AG04449 (cell line): Measurements from ENCODE around the gene MC2R.

Experiments
- CTCF ChIA-PET: fragments of 350-600 bp; formaldehyde crosslinking; extraction: SDS; loops from one replicate; lab custom pipeline; 2021; ENCODE audit warnings: antibody characterized with exemption; lab: Yijun Ruan, JAX
- POLR2A ChIA-PET: fragments of 400-600, 350-600 bp; formaldehyde crosslinking; extraction: SDS; loops from one replicate; lab custom pipeline; 2020; ENCODE audit warnings: antibody characterized with exemption, inconsistent platforms; lab: Yijun Ruan, JAX
- DNase-seq: peaks from one replicate; pipeline ENCODE4 v3.0.0-alpha.2; 2010; ENCODE audit warnings: low read depth, low spot score
- H3K4me3 ChIP-seq: 2 replicates; pipeline ENCODE4 v1.5.1; 2011; ENCODE audit warnings: low read depth, mild to moderate bottlenecking, control low read depth, low read length
- TF ChIP-seq, protein P1 (sequence below): IDR thresholded peaks from one replicate; pipeline ENCODE4 v1.5.1; 2011; ENCODE audit warnings: mild to moderate bottlenecking, moderate library complexity, low read length, control low read depth, inconsistent platforms; ENCODE audit not compliant: insufficient read depth; ENCODE audit errors: missing control alignments

MC2R gene

GRCh38 chr18:13879492-13879891, 35.8 kb downstream of the MC2R start:
- CTCF ChIA-PET, result no interaction called here
- POLR2A ChIA-PET, result no interaction called here
- no peak for DNase-seq
- TF ChIP-seq, protein P1, sequence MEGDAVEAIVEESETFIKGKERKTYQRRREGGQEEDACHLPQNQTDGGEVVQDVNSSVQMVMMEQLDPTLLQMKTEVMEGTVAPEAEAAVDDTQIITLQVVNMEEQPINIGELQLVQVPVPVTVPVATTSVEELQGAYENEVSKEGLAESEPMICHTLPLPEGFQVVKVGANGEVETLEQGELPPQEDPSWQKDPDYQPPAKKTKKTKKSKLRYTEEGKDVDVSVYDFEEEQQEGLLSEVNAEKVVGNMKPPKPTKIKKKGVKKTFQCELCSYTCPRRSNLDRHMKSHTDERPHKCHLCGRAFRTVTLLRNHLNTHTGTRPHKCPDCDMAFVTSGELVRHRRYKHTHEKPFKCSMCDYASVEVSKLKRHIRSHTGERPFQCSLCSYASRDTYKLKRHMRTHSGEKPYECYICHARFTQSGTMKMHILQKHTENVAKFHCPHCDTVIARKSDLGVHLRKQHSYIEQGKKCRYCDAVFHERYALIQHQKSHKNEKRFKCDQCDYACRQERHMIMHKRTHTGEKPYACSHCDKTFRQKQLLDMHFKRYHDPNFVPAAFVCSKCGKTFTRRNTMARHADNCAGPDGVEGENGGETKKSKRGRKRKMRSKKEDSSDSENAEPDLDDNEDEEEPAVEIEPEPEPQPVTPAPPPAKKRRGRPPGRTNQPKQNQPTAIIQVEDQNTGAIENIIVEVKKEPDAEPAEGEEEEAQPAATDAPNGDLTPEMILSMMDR, result no peak
- no peak overlapping the region for H3K4me3 ChIP-seq

DNA sequence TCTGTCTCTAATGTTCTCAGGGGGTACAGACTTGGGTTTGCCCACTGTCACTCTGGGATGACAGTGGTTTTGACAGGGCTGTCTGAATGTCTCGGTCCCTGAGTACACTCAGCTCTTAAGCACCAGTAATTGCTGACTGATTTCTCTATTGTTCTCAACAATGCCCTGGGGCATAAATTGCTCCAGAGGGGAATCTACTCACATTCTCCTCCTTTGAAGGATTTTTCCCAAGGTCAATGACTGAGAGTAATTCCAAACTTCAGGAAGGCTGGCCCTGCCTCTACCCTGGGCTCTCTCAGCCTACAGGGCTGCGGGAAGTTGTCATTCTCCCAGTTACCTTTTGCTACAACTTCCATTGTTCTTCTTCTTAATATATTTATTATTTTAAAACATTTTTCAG, 36.5 kb downstream of the MC2R start:
- ChIA-PET CTCF (no interaction called here), POLR2A (no interaction called here)
- H3K4me3 ChIP-seq, result no peak overlapping the region
- no peak for DNase-seq
- TF ChIP-seq, protein P1, result no peak

DNA sequence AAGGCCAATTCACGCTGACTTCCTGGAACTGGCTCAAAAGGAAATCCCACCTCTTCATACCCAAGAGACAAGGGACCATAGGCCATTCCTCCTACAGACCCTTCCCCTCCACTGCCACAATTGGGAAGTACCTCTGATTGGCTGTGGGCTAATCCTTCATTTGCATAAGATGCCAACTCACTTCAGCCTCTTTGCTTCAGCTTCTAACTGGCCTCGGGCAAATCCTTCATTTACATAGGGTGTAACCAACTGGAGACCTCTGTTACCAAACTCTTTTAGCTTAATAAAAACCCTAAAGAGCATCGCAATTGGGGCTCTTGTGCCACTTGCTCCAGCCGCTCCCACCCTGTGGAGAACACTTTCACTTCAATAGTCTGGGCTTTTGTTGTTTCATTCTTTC, 38.2 kb downstream of the MC2R start:
- no peak overlapping the region for H3K4me3 ChIP-seq
- TF ChIP-seq, protein P1, result no peak
- no peak for DNase-seq
- CTCF ChIA-PET, result no interaction called here
- POLR2A ChIA-PET, result no interaction called here

DNA sequence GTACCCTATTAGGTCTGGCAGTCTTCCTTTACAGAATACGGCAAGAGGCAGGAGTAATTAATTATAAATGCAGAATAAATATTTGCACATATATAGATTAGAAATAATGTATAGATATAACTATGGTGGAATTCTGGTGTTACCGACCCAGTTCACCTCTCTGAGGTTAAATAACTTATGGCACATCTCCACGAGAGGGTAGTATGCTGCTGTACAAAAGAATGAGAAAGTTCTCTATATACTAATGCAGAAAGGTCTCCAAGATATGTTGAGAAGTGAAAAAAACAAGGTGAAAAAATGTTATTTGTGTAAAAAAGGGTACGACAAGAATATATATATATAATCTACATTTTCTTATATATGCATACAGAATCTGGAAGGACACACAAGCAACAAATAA, 40.8 kb downstream of the MC2R start:
- TF ChIP-seq, protein P1, result no peak

DNA sequence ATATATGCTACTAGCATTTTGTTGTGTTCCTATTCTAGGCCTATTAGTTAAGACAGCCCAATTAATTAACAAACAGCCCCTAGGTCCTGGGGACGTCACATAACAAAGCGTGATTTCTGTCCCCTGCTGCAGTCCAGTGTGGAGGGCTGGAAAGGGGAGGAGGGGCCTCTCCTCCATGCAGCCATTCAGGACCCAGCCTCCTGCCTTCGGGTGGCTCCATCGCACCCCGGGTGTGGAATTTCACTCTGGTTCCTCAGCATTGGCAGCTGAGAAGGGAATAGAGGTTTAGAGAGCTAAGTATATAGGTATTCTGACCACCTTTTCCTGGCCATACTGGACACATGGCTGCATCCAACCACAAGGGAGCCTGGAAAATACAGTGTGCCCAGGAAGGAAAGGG, 42.4 kb downstream of the MC2R start:
- CTCF ChIA-PET, result no interaction called here
- POLR2A ChIA-PET, result no interaction called here
- no peak overlapping the region for H3K4me3 ChIP-seq
- no peak for DNase-seq
- TF ChIP-seq, protein P1, result no peak

More for the DNA sequence above, 40.8 kb downstream of the MC2R start:
- no peak overlapping the region for H3K4me3 ChIP-seq
- ChIA-PET POLR2A (no interaction called here), CTCF (no interaction called here)
- DNase-seq, result no peak

GRCh38 chr18:13872373-13872772, 43.0 kb downstream of the MC2R start:
- ChIA-PET CTCF (no interaction called here), POLR2A (no interaction called here)
- no peak overlapping the region for H3K4me3 ChIP-seq
- TF ChIP-seq, protein P1, result no peak
- no peak for DNase-seq
